GM18507 (cell line): Measurements from ENCODE around the gene SIGLEC8.
A peak's percentile ranks its signal among the peaks of the same experiment; 100 is the strongest.
"Not testable (repeated sequence)": the region's sequence is repeated elsewhere in the genome, so short reads cannot be mapped to it uniquely, and the experiment has no call there.

ENCODE experiments used
- DNase-seq: peaks from one replicate; pipeline ENCODE4 v3.0.0; 2011; ENCODE audit warnings: low read depth; ENCODE audit not compliant: insufficient read length; ENCODE audit errors: extremely low spot score
- FAIRE-seq: peaks from 2 replicates; lab custom pipeline; 2011; peaks lifted over from hg19 to GRCh38; lab: Jason Lieb, UNC

Gene SIGLEC8

DNA sequence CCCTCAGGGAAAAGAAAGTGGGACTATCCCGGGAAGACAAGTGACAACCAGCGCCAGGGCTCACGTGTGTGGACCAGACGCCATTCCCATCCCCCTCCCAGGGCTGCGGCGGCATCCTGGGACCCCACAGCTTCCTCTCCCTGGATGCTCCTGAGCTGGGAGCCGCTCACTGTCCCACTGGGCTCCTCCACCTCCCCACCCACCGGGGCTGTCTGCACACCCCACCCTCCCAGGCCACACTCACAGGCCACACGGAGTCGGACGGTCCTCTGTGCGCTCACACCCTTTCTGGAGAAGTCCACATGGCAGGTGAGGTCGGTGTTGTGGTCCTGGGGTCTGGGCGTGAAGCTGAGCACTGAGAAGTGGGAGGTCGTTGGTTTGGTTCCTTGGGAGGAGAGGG, 41.8 kb downstream of the SIGLEC8 start:
- not testable (repeated sequence) for DNase-seq, FAIRE-seq

DNA sequence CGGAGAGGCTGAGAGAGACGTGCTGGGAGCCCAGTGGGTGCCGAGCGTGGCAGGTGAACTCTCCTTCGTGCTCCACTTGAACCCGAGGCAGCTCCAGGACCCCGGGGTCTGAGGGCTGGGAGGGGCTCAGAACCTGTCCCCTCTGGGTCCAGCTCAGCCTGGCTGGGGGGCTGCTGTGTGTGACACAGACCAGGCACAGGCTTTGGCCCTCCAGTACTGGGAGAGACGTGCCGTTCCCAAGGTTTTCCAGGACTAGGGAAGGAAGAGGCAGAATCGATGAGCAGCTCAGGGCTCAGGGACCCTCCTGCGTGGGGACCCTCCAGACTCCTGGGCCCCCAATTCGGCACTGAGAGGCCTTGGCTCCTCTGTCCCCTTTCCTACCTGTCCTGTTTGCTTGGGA, 43.1 kb downstream of the SIGLEC8 start:
- DNase-seq (no peak), FAIRE-seq (no peak)

DNA sequence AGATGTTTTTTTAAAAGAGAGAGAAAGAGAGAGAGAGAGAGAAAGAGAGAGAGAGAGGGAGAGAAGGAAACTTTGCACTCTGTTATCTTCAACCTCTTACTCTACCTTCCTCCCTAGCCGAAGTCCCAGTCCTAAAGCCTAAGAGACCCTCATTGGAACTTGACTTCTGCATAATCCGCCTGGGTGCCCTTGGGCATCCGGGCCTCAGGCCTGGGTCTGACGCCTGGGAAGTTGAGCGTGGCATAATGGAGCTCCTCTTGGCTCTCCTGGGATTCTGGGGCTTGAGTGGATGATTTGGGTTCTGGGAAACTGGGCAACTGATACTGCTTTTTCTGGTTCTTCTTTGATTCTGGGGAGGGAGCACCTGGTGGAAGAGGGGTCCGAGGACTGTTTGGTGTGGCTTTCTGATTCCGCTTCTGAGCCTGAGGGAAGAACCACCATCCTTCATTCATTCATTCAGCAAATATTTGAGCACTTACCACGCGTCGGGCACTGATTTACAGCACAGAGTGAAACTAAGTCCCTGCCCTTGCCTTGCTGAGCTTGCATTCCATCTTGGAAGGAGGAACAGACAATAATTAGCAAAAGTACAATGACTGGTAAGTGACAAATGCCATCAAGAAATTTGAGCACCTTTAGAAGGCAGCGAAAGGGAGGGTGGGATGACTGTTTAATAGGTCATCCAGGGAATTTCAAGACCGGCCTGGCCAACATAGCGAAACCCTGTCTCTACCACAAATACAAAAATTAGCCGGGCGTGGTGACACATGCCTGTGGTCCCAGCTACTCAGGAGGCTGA, 47.1 kb downstream of the SIGLEC8 start:
- DNase-seq, result no peak
- no peak for FAIRE-seq

DNA sequence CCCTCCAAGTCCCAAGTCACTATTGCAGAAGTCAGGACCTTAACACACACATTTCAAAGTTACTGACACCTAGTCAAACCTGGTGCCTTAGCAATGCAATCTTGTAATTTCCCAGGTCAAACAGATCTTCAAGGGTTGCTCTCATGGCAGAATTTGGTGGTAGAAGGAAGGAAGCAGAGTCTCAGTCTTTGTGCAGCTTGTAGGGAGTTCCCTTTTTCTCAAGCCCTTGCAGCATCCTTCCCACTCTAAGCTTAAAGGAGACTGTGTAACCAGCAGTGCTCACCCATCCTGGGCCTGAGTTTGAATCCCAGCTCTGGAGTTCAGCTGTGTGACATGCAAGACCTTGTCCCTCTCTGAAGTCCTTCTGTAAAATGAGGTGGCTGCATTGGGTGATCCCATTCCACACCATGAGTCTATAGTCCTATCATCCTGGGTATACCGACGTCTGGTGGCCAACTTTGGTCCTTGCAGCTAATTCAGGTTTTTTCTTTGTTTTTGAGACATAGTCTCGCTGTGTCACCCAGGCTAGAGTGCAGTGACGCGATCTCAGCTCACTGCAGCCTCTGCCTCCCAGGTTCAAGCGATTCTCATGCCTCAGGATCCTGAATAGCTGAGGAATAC, 50.6 kb downstream of the SIGLEC8 start:
- FAIRE-seq (peak; percentile 36), DNase-seq (no peak)

DNA sequence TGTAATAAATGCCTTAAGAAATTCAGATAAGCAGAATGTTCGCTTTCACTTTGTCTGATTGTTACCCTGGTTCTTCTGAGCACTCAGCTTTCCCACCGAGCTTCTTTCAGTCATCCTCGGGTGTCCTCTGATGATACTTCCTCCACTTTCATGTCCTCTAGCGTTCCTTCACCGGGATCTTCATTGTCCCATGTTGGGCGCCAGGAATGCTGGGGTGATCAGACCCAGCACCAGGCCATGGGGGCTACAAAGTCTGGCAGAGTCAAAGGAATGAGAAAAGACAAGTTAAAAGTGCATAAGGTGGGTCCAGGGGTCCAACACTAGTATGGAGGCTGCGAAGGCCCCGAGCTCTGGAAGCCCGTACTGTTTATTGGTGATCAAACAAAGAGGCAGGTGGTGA, 56.1 kb downstream of the SIGLEC8 start:
- DNase-seq (no peak), FAIRE-seq (no peak)
